Choroid plexus epithelial cell (primary cell): ENCODE data around the gene ACAA1.
A peak's percentile ranks its signal among the peaks of the same experiment; 100 is the strongest.

Experiments used
- DNase-seq: peaks from one replicate; pipeline ENCODE4 v3.0.0-alpha.2; 2010; ENCODE audit warnings: low read depth
- H3K4me3 ChIP-seq: 2 replicates; pipeline ENCODE4 v1.5.1; 2011; ENCODE audit warnings: low read depth, mild to moderate bottlenecking, control low read depth, low read length, moderate library complexity
- TF ChIP-seq, protein P1 (sequence below): conservative IDR thresholded peaks from 2 replicates; pipeline ENCODE4 v1.5.1; 2011; ENCODE audit warnings: low read depth, mild to moderate bottlenecking, control low read depth, inconsistent platforms, low read length, moderate library complexity

Gene ACAA1

DNA sequence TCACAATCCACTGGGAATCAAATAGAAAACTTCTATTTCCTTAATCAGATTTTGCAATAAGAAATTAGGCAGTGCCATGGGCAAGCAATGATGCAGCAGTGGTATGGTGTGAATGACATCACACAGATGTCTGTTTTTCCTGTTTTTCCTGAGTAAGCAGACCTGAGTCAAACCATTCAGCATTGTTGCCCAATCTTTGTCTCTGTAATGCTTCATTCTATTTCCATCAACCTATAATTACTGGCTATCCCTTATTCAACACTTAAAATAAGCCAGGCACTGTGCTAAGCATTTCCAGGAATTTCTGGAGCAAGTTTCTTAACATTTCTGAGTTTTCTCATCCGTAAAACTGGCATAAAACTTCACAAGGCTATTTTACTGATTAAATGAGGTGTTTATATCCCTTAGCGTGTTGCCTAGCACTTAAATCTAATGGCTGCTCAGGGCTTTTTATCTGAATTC lies 17.1 kb upstream of the ACAA1 start:
- TF ChIP-seq, protein P1, sequence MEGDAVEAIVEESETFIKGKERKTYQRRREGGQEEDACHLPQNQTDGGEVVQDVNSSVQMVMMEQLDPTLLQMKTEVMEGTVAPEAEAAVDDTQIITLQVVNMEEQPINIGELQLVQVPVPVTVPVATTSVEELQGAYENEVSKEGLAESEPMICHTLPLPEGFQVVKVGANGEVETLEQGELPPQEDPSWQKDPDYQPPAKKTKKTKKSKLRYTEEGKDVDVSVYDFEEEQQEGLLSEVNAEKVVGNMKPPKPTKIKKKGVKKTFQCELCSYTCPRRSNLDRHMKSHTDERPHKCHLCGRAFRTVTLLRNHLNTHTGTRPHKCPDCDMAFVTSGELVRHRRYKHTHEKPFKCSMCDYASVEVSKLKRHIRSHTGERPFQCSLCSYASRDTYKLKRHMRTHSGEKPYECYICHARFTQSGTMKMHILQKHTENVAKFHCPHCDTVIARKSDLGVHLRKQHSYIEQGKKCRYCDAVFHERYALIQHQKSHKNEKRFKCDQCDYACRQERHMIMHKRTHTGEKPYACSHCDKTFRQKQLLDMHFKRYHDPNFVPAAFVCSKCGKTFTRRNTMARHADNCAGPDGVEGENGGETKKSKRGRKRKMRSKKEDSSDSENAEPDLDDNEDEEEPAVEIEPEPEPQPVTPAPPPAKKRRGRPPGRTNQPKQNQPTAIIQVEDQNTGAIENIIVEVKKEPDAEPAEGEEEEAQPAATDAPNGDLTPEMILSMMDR: no peak
- peak; percentile 86 for DNase-seq
- no peak overlapping the region for H3K4me3 ChIP-seq

DNA sequence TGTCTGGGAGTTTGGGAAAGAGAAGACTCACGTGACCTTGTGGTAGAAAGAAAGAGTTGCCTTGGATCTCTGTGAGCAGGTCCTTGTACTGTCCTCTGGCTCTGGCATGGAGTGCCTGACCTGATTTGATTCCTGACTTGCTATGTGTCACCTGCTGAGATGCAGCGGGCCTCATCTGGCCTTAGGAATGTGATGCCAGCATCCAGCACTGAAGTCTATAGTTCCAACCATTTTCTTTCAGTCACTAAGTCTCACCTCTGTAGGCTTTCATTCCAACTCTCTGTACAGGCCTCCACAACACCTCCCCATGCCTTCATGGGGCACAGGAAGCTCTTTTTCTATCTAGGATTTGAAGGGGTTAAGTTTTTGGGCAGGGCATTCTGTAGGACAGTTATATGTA lies 16.3 kb upstream of the ACAA1 start:
- TF ChIP-seq, protein P1: no peak
- DNase-seq: no peak
- H3K4me3 ChIP-seq: no peak overlapping the region

GRCh38 chr3:38152609-38153008 lies 15.7 kb upstream of the ACAA1 start:
- DNase-seq: no peak
- H3K4me3 ChIP-seq: no peak overlapping the region
- TF ChIP-seq, protein P1: no peak

DNA sequence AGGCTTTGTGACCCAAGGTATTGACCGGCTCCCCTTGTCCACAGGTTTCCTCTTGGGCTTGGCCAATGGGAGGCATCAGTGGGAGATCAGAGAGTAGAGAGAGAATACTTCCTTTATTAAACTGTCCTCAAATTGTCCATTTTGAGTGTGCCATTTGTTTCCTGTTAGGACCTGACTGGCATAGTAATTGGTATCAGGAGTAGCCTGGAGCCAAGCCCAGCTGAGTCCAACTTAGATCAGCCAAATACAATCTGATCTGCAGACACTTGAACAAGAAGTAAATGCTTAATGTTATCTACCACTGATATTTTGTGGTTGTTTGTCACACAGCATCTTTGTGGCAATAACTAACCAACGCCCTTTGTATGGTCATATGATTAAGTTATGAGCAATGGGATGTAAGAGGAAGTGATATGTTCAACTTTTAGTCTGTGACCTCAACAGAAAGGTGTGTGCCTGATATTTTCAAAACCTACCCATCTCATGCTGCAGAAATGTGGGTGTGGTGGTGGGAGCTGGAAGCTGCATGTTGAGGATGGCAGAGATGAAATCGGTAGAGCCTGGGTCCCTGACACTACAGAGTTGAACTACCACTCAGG lies 14.8 kb upstream of the ACAA1 start:
- no peak for DNase-seq
- TF ChIP-seq, protein P1: no peak
- no peak overlapping the region for H3K4me3 ChIP-seq

- H3K4me3 ChIP-seq: no peak overlapping the region
- DNase-seq: no peak
- TF ChIP-seq, protein P1: peak; percentile 23
These were observed 14.0 kb upstream of the ACAA1 start for GRCh38 chr3:38150780-38151528.

DNA sequence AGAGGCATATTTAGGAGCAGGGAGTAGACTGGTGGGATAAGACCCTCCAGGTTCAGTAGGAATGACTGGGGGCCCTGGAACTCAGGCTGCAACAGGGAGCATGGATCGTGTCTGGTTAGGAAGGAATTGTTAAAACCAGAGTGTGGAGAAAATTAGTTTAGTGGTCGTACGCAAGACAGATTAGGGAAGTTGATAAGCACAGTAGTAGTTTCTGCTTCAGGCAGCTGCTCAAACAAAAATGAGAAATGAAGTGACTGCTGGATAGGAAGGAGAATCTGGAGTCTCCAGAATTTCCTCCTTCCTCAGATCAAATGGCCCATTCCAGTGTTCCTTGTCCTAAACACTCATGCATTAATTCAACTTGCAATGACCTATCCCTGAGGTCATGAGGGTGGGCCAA lies 12.8 kb upstream of the ACAA1 start:
- TF ChIP-seq, protein P1: no peak
- no peak overlapping the region for H3K4me3 ChIP-seq
- no peak for DNase-seq
